Spleen (tissue), 11 donors: Measurements from ENCODE around the gene PLEKHA5. TPM values are rescaled to one million over a fixed set of nuclear protein-coding genes. Genes with fewer than 3 reads are reported as not detected.
A peak's percentile ranks its signal among the peaks of the same experiment; 100 is the strongest.

Source experiments
- DNase-seq: peaks from one replicate; pipeline ENCODE4 v3.0.0-alpha.2; 2020
- H3K27ac ChIP-seq, 8 donors: fragments of 200-600 bp; sonication (generic) in 7 of 8; 1 replicate in 4 of 8; 2 replicates in 4 of 8; pipeline versions ENCODE4 v1.5.0 to v1.8.0; 2016 to 2021; ENCODE audit warnings: inconsistent platforms in 4 of 8, mild to moderate bottlenecking in 4 of 8, moderate library complexity in 1 of 8
- H3K27me3 ChIP-seq, 7 donors: fragments of 200-600 bp; sonication (generic) in 6 of 7; replicated peaks in 1 of 7; 1 replicate in 4 of 7; 2 replicates in 3 of 7; pipeline versions ENCODE4 v1.5.0 to v1.8.0; 2016 to 2021; ENCODE audit warnings: inconsistent platforms in 3 of 7, mild to moderate bottlenecking in 1 of 7
- H3K36me3 ChIP-seq, 6 donors: fragments of 200-600 bp; sonication (generic) in 5 of 6; 1 replicate in 4 of 6; 2 replicates in 2 of 6; pipeline versions ENCODE4 v1.5.0 to v1.8.0; 2016 to 2021; ENCODE audit warnings: inconsistent platforms in 2 of 6
- H3K4me1 ChIP-seq, 6 donors: fragments of 200-600 bp; sonication (generic) in 5 of 6; 1 replicate in 3 of 6; 2 replicates in 3 of 6; pipeline versions ENCODE4 v1.5.0 to v1.8.0; 2016 to 2021; ENCODE audit warnings: inconsistent platforms in 3 of 6
- H3K4me3 ChIP-seq, 8 donors: fragments of 200-600 bp; sonication (generic) in 7 of 8; 1 replicate in 4 of 8; 2 replicates in 4 of 8; pipeline versions ENCODE4 v1.5.0 to v1.8.0; 2016 to 2021; ENCODE audit warnings: inconsistent platforms in 4 of 8, mild to moderate bottlenecking in 4 of 8, moderate library complexity in 2 of 8
- H3K9me3 ChIP-seq, 8 donors: fragments of 200-600 bp; sonication (generic) in 7 of 8; 1 replicate in 4 of 8; 2 replicates in 4 of 8; pipeline versions ENCODE4 v1.5.0 to v1.8.0; 2016 to 2021; ENCODE audit warnings: inconsistent platforms in 4 of 8
- POLR2A ChIP-seq, 3 donors: fragments of 450-650 bp; IDR thresholded peaks; one replicate each; pipeline ENCODE4 v1.5.1; 2017; ENCODE audit warnings: antibody characterized with exemption in 3 of 3, mild to moderate bottlenecking in 1 of 3
- POLR2AphosphoS5 ChIP-seq, 3 donors: sonication (generic); formaldehyde crosslinking; IDR thresholded peaks; one replicate each; pipeline ENCODE4 v1.5.1; 2017; ENCODE audit warnings: antibody characterized with exemption in 3 of 3
- WGBS, 5 donors: extraction: QIAGEN DNeasy Blood & Tissue Kit in 3 of 5; methylation state at CpG; one replicate each; pipeline versions ENCODE4 v1.1.5 to v1.1.7; 2013 to 2018; 5-methylcytosine and 5-hydroxymethylcytosine counted together
- intact Hi-C: fragments of 100-400 bp; cut with DNase I; formaldehyde crosslinking; loops from one replicate; pipeline ENCODE4 v1.15.0; 2023; ENCODE audit warnings: low total_unique reads
- polyA plus RNA-seq, 3 donors: library from polyadenylated mRNA; stranded (reverse); fragments of 200-250 nt; gene quantifications; one replicate each; pipeline ENCODE4 v1.2.1, GENCODE V29; 2013
- total RNA-seq, 7 donors: library from RNA; depleted of rRNA in 3 of 7; stranded (reverse); fragments of >200 nt in 3 of 7; fragmentation: NEBNext Ultra II Directional in 4 of 7; extraction: Animal tissue kit (Norgen Biotek cat#: 25700) in 4 of 7; gene quantifications; one replicate each; pipeline versions ENCODE4 v1.1.0 to v1.2.1, GENCODE V29; 2016 to 2021
- TF ChIP-seq, protein P1 (sequence below), 11 experiments: fragments of 200-600 bp in 7 of 11; fragments of 450-650 bp in 4 of 11; sonication (generic) in 4 of 11; IDR thresholded peaks in 8 of 11; conservative IDR thresholded peaks in 3 of 11; 1 replicate in 7 of 11; 2 replicates in 4 of 11; pipeline versions ENCODE4 v1.4.0 to v1.8.0; 2016 to 2021; ENCODE audit warnings: antibody characterized with exemption in 11 of 11, inconsistent platforms in 4 of 11, mild to moderate bottlenecking in 1 of 11
- donor health status: healthy with polysubstance abuse.
- donor health status: DM: no; HTN: no; CAD: no; lungs with moderate emphysema.
- donor health status: DM: no; HTN: no; CAD: no.
- donor health status: Bipolar disorder and iron deficiency.
- donor health status: healthy.
- donor health status: DM: no; HTN: no; CAD: no.
- donor health status: DM: yes; HTN: yes; CAD: no.

Gene PLEKHA5
- total and polyA plus RNA-seq, 10 donors = 1.3 to 13.6 (median 6.5) TPM

DNA sequence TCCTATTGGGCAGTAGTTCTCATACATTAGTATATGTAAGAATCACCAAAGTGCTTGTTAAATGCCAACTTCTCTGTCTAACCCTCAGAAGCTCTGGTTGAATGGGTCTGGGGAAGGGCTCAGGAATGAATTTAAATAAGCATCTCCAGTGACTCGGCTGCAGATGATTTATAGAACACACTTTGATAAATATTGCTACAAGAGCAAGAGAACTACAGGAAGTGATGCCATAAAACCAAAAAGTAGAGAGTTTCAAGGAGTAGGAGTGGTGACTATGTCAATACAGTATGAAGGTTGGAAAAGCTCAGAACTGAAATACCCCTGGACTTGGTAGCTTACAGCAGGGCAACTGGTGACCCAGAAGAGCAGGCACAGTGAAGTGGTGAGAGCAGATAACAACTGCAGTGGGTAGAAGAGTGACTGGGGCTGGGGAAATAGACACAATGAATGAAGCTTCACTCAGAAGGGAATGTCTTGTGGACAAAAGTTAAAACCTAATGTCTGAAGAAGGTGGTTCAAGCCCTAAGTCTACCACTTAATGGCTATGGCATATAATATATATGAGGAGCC, 8.0 kb upstream of the PLEKHA5 start:
- intact Hi-C loops = no loop called here
- Histone ChIP-seq H3K4me3 (no peak overlapping the region), H3K4me1 (no peaks in the 10 kb centered on the region), H3K27ac (no peak overlapping the region), H3K27me3 (no peaks in the 10 kb centered on the region), H3K36me3 (no peaks in the 10 kb centered on the region), H3K9me3 (peaks cover 0 to 11% (median 6%) of the 10 kb centered on the region in 8 donors)
- DNase-seq = no peak
- WGBS, 5 donors = 75 to 89% (median 86%) methylated on average over 1 of the region's 1 CpG
- TF ChIP-seq POLR2A (IDR thresholded peaks at IDR 0.05) (no peak), POLR2AphosphoS5 (IDR thresholded peaks at IDR 0.05) (no peak)
- TF ChIP-seq, protein P1, sequence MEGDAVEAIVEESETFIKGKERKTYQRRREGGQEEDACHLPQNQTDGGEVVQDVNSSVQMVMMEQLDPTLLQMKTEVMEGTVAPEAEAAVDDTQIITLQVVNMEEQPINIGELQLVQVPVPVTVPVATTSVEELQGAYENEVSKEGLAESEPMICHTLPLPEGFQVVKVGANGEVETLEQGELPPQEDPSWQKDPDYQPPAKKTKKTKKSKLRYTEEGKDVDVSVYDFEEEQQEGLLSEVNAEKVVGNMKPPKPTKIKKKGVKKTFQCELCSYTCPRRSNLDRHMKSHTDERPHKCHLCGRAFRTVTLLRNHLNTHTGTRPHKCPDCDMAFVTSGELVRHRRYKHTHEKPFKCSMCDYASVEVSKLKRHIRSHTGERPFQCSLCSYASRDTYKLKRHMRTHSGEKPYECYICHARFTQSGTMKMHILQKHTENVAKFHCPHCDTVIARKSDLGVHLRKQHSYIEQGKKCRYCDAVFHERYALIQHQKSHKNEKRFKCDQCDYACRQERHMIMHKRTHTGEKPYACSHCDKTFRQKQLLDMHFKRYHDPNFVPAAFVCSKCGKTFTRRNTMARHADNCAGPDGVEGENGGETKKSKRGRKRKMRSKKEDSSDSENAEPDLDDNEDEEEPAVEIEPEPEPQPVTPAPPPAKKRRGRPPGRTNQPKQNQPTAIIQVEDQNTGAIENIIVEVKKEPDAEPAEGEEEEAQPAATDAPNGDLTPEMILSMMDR (IDR thresholded peaks at IDR 0.05 in 8 of 11, conservative IDR thresholded peaks at IDR 0.05 in 3 of 11) = no peak

DNA sequence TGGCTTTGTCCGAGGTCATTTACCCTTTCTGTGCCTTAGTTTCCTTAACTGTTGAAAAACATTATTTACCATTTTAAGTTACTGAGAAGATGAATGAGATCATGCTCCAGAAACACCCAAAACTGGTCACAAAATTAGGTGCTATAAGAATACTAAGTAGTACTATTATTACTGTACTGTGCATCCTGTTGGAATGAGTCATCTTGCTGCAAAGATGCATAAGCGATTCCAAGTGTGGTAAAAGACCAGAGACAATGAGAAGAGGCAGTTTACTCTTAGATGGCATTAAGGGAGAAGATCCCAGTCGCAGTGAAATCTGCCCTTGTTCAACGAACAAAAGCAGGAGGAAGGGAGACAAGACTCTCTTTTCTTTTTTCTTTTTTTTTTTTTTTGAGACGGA, 4.2 kb upstream of the PLEKHA5 start:
- H3K27ac ChIP-seq = no peak overlapping the region
- H3K9me3 ChIP-seq = peaks cover 0 to 30% (median 24%) of the 10 kb centered on the region in 8 donors
- no peak overlapping the region for H3K4me3 ChIP-seq
- TF ChIP-seq, protein P1 (IDR thresholded peaks at IDR 0.05 in 8 of 11, conservative IDR thresholded peaks at IDR 0.05 in 3 of 11) = no peak
- TF ChIP-seq POLR2AphosphoS5 (IDR thresholded peaks at IDR 0.05) = no peak
- TF ChIP-seq POLR2A (IDR thresholded peaks at IDR 0.05) = no peak
- H3K36me3 ChIP-seq = no peaks in the 10 kb centered on the region
- intact Hi-C loops = no loop called here
- H3K27me3 ChIP-seq = peaks cover 0 to 12% (median 6%) of the 10 kb centered on the region in 7 donors
- WGBS, 5 donors = 80 to 90% (median 85%) methylated on average over 5 of the region's 5 CpGs
- DNase-seq = no peak
- H3K4me1 ChIP-seq = peaks cover 0 to 10% (median 4%) of the 10 kb centered on the region in 6 donors

DNA sequence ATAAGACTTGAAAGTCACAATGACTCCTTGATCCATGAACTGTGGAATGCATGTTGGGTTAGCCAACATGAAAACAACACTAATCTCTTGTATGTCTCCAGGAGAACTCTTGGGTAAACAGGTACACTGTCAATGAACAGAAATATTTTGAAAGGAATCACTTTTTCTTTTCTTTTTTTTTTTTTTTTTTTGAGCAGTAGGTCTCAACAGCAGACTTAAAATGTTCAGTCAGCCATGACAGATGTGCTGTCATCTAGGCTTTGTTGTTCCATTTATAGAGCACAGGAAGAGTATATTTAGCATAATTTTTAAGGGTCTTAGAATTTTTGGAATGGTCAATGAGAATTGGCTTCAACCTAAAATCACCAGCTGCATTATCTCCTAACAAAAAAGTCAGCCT, 2.3 kb upstream of the PLEKHA5 start:
- Histone ChIP-seq H3K4me1 (peaks cover 3 to 26% (median 14%) of the 10 kb centered on the region in 6 donors), H3K4me3 (no peak overlapping the region), H3K27ac (no peak overlapping the region), H3K27me3 (peaks cover 0 to 21% (median 6%) of the 10 kb centered on the region in 7 donors), H3K9me3 (peaks cover 0 to 30% (median 24%) of the 10 kb centered on the region in 8 donors), H3K36me3 (no peaks in the 10 kb centered on the region)
- intact Hi-C loops = no loop called here
- DNase-seq = no peak
- TF ChIP-seq POLR2AphosphoS5 (IDR thresholded peaks at IDR 0.05) (no peak), POLR2A (IDR thresholded peaks at IDR 0.05) (no peak)
- TF ChIP-seq, protein P1 (IDR thresholded peaks at IDR 0.05 in 8 of 11, conservative IDR thresholded peaks at IDR 0.05 in 3 of 11) = no peak

DNA sequence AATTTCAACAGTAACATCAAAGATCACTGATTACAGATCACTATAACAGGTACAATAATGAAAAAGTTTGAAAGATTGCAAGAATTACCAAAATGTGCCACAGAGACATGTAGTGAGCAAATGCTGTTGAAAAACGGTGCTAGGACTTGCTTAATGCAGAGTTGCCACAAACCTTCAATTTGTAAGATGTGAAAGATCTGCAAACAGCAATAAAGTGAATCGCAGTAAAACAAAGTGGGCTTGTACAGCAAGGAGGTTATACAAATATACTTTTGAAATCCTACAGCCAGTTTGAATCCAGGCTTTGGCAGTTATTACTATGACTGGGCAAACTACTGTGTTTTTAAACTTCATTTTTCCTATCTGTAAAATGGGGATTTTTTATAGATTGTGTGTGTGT, 1.0 kb upstream of the PLEKHA5 start:
- DNase-seq = no peak
- Histone ChIP-seq H3K27me3 (peaks cover 0 to 21% (median 6%) of the 10 kb centered on the region in 7 donors), H3K27ac (peak overlapping the region in 5 of 8 donors; percentile 56 to 83 (median 74)), H3K4me3 (no peak overlapping the region), H3K36me3 (no peaks in the 10 kb centered on the region), H3K9me3 (peaks cover 0 to 30% (median 24%) of the 10 kb centered on the region in 8 donors), H3K4me1 (peaks cover 3 to 26% (median 14%) of the 10 kb centered on the region in 6 donors)
- intact Hi-C loops = no loop called here
- 89 to 97% (median 92%) methylated on average over 2 of the region's 2 CpGs for WGBS, 5 donors
- TF ChIP-seq, protein P1 (IDR thresholded peaks at IDR 0.05 in 8 of 11, conservative IDR thresholded peaks at IDR 0.05 in 3 of 11) = no peak
- TF ChIP-seq POLR2AphosphoS5 (IDR thresholded peaks at IDR 0.05) = no peak
- no peak for TF ChIP-seq POLR2A (IDR thresholded peaks at IDR 0.05)
